VCaP (cell line): ENCODE data around the gene CTNNA3.

Source experiments
- H3K27ac ChIP-seq: fragments of 450-650 bp; 2 replicates; pipeline ENCODE4 v1.5.1; 2017
- CTCF ChIP-seq: fragments of 450-650 bp; conservative IDR thresholded peaks from 2 replicates; pipeline ENCODE4 v1.5.1; 2017; ENCODE audit warnings: mild to moderate bottlenecking, moderate library complexity

CTNNA3 gene

GRCh38 chr10:67527351-67527750, 168.6 kb downstream of the CTNNA3 start:
- no peak overlapping the region for H3K27ac ChIP-seq
- TF ChIP-seq CTCF, result no peak

- peak overlapping the region; percentile 86 for H3K27ac ChIP-seq
- no peak for TF ChIP-seq CTCF
Observed at GRCh38 chr10:67521546-67521945, 174.4 kb downstream of the CTNNA3 start.

- H3K27ac ChIP-seq, result peak overlapping the region; percentile 86
- peak; percentile 79 for TF ChIP-seq CTCF
Observed at GRCh38 chr10:67520924-67521520, 175.0 kb downstream of the CTNNA3 start.

GRCh38 chr10:67519434-67519833, 176.6 kb downstream of the CTNNA3 start:
- H3K27ac ChIP-seq, result peak overlapping the region; percentile 4; the same call in 1 of the 2 replicates
- no peak for TF ChIP-seq CTCF

GRCh38 chr10:67518756-67519155, 177.2 kb downstream of the CTNNA3 start:
- TF ChIP-seq CTCF, result no peak
- peak overlapping the region; percentile 4; the same call in 1 of the 2 replicates for H3K27ac ChIP-seq

- TF ChIP-seq CTCF, result no peak
- no peak overlapping the region for H3K27ac ChIP-seq
Observed at GRCh38 chr10:67518043-67518442, 178.0 kb downstream of the CTNNA3 start.

GRCh38 chr10:67506757-67507091, 189.3 kb downstream of the CTNNA3 start:
- TF ChIP-seq CTCF, result no peak
- peak overlapping the region; percentile 72 for H3K27ac ChIP-seq
